Measurements from ENCODE around the gene EBF4. TPM values are rescaled to one million over a fixed set of nuclear protein-coding genes. Genes with fewer than 3 reads are reported as not detected.
A peak's percentile ranks its signal among the peaks of the same experiment; 100 is the strongest.

EBF4 gene
- total RNA-seq, 1 donor from 2014 or later: 11.0 TPM

DNA sequence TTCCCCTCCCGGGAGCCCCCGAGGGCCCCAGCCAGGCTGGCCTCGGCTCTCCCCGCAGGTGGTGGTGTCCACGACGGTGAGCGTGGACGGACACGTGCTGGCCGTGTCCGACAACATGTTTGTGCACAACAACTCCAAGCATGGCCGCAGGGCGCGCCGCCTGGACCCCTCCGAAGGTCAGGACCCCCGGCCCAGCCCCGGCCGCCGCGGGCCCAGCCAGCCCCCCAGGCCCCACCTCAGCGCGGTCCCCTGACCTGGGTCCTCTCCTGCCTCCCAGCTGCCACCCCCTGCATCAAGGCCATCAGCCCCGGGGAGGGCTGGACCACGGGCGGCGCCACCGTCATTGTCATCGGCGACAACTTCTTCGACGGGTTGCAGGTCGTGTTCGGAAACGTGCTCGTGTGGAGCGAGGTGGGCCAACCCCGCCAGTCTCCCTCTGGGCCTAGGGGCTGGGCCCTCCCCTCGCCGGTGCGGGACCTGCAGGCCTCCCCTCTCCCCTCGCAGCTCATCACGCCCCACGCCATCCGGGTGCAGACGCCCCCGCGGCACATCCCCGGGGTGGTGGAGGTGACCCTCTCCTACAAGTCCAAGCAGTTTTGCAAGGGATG, 56.9 kb downstream of the EBF4 start:
- Mint-ChIP-seq H3K4me3 (ENCODE audit: unreplicated experiment) (no peak overlapping the region), H3K36me3 (ENCODE audit: unreplicated experiment) (no peaks in the 10 kb centered on the region), H3K27me3 (ENCODE audit: unreplicated experiment) (peaks cover 31% of the 10 kb centered on the region), H3K27ac (ENCODE audit: unreplicated experiment) (no peak overlapping the region), H3K9me3 (ENCODE audit: unreplicated experiment) (peaks cover 12% of the 10 kb centered on the region), H3K4me1 (ENCODE audit: low read depth, unreplicated experiment) (no peaks in the 10 kb centered on the region)
- TF ChIP-seq, protein P1, sequence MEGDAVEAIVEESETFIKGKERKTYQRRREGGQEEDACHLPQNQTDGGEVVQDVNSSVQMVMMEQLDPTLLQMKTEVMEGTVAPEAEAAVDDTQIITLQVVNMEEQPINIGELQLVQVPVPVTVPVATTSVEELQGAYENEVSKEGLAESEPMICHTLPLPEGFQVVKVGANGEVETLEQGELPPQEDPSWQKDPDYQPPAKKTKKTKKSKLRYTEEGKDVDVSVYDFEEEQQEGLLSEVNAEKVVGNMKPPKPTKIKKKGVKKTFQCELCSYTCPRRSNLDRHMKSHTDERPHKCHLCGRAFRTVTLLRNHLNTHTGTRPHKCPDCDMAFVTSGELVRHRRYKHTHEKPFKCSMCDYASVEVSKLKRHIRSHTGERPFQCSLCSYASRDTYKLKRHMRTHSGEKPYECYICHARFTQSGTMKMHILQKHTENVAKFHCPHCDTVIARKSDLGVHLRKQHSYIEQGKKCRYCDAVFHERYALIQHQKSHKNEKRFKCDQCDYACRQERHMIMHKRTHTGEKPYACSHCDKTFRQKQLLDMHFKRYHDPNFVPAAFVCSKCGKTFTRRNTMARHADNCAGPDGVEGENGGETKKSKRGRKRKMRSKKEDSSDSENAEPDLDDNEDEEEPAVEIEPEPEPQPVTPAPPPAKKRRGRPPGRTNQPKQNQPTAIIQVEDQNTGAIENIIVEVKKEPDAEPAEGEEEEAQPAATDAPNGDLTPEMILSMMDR (IDR thresholded peaks at IDR 0.05; ENCODE audit: partially characterized antibody, unreplicated experiment): no peak
- no peak for DNase-seq

DNA sequence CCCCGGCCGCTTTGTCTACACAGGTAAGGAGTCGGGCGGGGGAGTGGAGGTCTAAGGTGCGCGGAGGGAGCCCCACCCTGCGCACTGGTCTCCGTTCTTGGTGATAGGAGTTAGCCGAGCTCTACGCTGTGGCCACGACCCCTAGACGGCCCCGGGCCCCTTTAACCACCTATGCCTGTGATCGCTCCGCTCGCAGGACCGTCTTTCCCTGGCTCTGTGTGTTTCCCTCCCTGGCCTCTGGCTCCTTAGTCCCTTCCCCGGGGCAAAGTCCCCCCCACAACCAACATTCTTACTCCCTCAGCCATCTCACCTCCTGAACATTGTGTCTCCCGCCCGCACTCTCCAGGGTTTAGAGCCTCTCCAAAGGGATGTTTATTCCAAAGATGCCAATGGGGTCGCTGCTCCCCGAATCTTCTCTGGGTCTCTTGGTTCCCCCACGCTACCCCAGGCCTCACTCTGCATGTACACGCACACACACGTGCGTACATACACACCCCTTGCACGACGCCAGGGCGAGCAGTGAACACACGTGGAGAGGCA, 57.4 kb downstream of the EBF4 start:
- H3K36me3 Mint-ChIP-seq (ENCODE audit: unreplicated experiment): no peaks in the 10 kb centered on the region
- no peak for DNase-seq
- TF ChIP-seq, protein P1 (IDR thresholded peaks at IDR 0.05; ENCODE audit: partially characterized antibody, unreplicated experiment): no peak
- no peaks in the 10 kb centered on the region for H3K4me1 Mint-ChIP-seq (ENCODE audit: low read depth, unreplicated experiment)
- H3K9me3 Mint-ChIP-seq (ENCODE audit: unreplicated experiment): peaks cover 12% of the 10 kb centered on the region
- H3K4me3 Mint-ChIP-seq (ENCODE audit: unreplicated experiment): peak overlapping the region; percentile 5
- H3K27me3 Mint-ChIP-seq (ENCODE audit: unreplicated experiment): peaks cover 31% of the 10 kb centered on the region
- no peak overlapping the region for H3K27ac Mint-ChIP-seq (ENCODE audit: unreplicated experiment)

DNA sequence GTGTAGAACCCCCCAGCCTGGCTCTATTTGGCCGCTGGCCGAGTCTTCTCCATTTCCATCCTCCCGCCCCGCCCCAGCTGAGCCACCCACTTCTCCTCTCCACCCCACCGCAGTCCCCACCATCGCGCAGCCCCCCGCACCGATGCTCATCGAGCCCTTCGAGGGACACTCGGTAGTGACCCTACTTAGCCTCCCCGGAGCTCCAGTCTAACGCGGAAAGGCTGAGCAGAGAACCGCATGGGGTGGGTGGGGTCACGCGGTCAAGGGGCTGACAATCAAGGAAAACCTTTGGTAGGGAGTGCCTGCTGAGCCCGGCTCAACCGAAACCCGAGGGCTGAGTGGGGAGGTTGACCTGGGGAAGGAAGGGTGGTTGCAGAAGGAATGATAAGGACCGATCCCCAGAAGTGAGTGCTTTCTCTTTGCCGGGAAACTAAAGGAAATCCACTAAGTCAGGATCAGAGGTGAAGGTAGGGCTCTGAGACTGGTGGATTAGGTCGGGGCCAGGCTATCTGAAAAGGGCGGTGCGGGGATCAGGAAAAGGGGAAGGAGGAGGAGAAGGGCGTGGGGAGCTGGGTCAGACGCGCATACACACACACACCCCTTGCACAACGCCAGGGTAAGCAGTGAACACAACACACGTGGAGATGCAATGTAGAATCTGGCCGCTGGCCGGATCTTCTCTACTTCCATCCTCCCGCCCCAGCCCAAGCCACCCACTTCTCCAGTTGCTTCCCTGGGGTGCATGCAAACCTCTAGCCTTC, 58.1 kb downstream of the EBF4 start:
- Mint-ChIP-seq H3K36me3 (ENCODE audit: unreplicated experiment) (no peaks in the 10 kb centered on the region), H3K4me1 (ENCODE audit: low read depth, unreplicated experiment) (no peaks in the 10 kb centered on the region), H3K4me3 (ENCODE audit: unreplicated experiment) (no peak overlapping the region), H3K27me3 (ENCODE audit: unreplicated experiment) (peaks cover 31% of the 10 kb centered on the region), H3K27ac (ENCODE audit: unreplicated experiment) (no peak overlapping the region), H3K9me3 (ENCODE audit: unreplicated experiment) (peaks cover 12% of the 10 kb centered on the region)
- TF ChIP-seq, protein P1 (IDR thresholded peaks at IDR 0.05; ENCODE audit: partially characterized antibody, unreplicated experiment): no peak
- no peak for DNase-seq

DNA sequence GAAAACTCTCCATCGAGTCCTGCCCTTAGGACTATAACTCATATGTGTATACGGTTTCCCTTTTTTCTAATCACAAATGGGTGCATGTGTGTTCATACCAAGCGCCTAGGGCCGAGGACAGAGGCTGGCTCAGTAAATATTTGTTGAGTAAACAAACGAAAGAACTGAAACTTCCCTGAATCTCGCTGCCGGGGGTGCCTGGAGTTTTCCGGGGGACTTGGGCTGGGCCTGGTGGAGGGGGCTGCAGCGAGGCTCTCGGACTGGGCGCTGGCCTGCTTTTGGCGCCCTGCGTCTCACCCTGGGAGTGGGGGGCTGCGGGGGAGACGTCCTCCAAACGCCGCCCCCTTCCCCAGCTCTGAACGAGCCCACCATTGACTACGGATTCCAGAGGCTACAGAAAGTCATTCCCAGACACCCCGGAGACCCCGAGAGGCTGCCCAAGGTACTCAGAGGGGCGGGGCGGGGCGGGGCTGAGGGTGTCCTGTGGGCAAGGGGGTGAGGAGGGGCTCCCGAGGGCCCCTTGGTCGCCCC, 58.8 kb downstream of the EBF4 start:
- H3K27ac Mint-ChIP-seq (ENCODE audit: unreplicated experiment): no peak overlapping the region
- TF ChIP-seq, protein P1 (IDR thresholded peaks at IDR 0.05; ENCODE audit: partially characterized antibody, unreplicated experiment): no peak
- no peak overlapping the region for H3K4me3 Mint-ChIP-seq (ENCODE audit: unreplicated experiment)
- no peak for DNase-seq
- H3K27me3 Mint-ChIP-seq (ENCODE audit: unreplicated experiment): peaks cover 26% of the 10 kb centered on the region
- no peaks in the 10 kb centered on the region for H3K4me1 Mint-ChIP-seq (ENCODE audit: low read depth, unreplicated experiment)
- H3K9me3 Mint-ChIP-seq (ENCODE audit: unreplicated experiment): peaks cover 9% of the 10 kb centered on the region
- no peaks in the 10 kb centered on the region for H3K36me3 Mint-ChIP-seq (ENCODE audit: unreplicated experiment)
